NCI-H1694 treated with DMSO at 0.1 percent for 48 hours (cell line): ENCODE measurements around the gene GLDN.

Experiments used
- DNase-seq: peaks from one replicate; lab custom pipeline; 2025; lab: John Stamatoyannopoulos, UW

Gene GLDN

DNA sequence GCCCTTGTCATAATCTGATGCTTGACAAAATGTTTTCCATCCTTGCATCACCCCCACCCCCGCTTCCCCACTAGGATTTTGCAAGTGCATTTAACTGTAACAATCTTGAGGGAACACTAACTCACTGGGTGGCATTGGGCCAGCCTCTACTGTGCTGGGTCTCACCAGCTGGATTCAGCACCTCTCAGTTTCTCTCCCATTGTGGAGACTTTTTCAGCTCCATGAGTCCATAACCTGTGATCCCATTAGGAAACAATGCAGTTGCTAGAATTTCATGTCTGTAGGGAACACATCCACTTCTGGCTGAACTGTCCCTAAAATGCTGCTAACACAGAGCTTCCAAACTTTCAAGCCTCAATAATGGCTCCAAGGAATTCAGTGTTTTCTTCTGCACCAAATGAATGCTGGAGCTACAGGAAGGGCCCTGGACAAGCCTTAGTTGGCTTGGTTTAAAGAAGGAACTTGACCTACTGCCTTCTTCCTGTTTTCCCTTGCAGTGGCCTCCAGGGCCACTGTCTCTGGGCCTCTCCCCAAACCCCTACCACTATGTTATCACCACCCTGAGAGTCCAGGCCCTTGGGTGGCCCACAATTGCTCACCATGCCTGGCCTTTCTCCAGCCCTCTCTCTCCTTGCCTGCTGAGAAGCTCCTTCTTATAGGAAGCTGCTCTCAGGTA, 18.7 kb upstream of the GLDN start:
- no peak for DNase-seq

GRCh38 chr15:51323749-51324148, 17.7 kb upstream of the GLDN start:
- DNase-seq: no peak

DNA sequence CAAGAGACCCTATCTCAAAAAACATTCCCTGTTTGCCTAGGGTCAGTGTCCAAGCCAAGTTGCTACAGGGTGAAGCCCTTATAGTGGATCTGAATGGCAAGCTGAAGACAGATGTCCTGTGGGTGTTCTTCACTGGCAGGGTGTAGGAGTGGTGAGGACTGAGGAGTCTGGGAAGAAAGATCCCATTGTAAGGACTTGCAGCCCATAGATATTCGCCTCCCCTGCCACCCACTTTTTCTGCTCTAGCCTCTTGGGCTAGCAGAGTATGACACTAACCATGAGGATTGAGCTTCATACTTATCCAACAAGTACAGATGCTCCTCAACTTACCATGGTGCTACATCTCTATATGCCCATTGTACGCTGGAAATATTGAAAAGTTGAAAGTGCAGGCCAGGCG, 16.3 kb upstream of the GLDN start:
- no peak for DNase-seq

DNA sequence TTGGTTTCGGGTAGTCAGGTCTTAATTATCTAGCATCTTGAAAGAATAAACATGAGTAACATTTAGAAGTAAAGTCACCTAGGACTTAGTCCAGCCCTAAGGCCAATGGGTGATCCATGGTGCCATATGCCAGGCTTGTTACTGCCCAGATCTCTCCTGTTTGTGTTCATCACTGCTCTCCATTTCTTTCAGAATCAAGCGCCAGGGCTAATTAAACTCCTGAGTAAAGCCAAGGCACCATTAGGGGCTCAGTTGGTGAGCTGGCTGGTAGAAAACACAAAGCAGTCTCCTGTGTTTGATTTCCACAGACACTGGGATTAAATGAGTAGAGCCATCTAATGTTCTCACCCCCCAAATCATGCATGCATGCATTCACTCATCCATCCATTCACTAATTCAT, 14.4 kb upstream of the GLDN start:
- DNase-seq: no peak

- DNase-seq: no peak
Observed at GRCh38 chr15:51328926-51329325, 12.5 kb upstream of the GLDN start.

DNA sequence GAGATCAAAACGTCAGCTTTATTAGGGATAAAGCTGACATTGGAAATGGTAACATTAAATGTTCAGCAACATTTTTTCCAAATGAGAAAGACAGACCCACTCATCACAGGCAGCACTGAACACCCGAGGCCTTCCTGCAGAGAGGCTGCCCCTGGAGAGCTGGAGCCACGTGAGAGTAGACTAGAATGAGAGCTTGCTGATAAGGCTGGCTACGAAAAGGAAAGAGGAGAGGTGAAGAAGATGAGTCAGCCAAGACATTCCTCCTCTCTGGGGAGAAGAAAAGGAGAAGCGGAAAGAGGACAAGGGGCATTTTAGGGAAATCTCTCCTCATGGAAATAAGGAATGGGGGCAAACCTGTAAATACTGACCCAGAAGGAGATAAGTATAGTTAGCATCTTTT, 10.3 kb upstream of the GLDN start:
- DNase-seq: no peak

- no peak for DNase-seq
Observed at GRCh38 chr15:51332206-51333147, 9.0 kb upstream of the GLDN start.

- no peak for DNase-seq
Observed at GRCh38 chr15:51333571-51333970, 7.9 kb upstream of the GLDN start.

DNA sequence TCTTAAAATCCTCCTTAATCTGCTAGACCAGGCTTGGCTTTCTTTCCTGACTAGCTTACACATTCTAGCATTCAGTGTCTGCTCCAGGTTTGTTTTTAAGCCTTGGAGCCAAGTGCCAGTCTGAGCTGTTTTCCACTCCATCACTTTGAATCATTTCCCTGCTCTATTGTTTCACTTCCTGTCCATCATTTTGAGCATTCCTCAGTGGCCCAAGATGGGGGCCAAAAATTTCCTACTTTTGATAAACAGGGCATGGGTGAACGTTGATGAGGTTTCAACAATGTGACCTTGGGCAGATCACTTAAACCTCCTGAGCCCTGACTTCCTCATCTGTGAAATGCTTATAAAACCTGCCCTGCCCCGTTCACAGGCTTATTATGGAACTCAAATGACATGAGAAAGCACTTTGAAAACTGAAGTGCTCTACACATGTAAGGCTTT, 7.4 kb upstream of the GLDN start:
- no peak for DNase-seq

- no peak for DNase-seq
Observed at GRCh38 chr15:51335087-51335486, 6.4 kb upstream of the GLDN start.

GRCh38 chr15:51335538-51336410, 5.7 kb upstream of the GLDN start:
- DNase-seq: no peak

GRCh38 chr15:51338496-51338895, 3.0 kb upstream of the GLDN start, which contains the start of gene CYP19A1:
Gene CYP19A1 (minus strand): TSS chr15:51338596. CDS start chr15:51242912, 95,684 bp downstream.
- DNase-seq: no peak

DNA sequence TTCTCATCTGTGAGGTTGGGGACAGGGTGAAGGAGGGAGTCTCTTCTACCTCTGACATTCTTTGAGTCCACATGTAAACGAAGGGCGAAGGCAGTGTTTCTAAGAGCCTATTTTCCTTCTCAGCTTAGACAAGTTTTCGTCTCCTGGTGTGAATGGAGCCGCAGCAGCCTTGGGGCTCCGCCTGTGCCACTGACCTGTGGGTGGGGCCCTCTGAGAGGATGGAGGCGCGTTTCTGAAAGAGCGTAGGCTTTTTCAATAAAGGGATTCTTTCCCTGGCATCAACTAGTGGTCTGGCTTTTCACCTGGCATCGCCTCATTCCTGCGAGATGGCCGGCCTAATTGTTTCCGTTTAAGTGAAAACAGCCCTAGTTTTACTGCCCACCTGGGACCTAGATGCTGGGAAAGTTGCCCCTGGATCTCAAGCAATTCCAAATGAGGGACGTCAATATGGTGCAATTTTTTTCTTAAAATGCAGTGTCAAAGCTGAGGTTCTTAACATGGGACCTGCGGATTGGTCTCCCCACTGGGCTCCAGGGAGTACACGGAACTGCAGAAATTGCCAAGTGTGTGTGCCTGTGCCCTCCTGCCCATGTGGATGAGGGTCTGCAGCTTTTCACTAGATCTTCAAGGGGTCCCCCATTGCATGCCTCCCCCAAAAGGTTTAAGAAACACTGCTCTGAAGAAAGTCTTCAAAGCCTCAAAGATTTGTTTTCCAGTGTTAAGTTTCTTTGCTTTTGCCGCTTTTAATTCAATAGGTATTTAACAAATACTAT, 958 bp downstream of the GLDN start:
- DNase-seq: no peak

DNA sequence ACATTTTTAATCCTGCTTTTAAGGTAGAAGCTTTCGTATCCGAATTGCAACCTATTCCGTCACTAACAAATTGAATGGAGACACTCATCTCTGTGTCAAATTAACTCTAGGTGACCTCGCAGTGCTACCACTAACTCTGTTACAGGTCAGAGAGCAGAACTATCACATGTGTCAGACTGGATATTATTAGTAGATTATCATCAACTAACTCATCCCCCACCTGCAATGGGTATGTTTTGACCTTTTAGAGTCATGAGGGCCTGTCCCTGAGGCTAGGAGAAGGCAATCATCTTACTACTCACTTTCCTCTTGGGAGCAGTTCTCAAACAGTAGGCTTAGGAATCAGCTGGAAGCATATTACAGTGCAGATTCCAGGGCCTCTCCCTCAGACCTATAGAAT, 2.0 kb downstream of the GLDN start:
- no peak for DNase-seq

- DNase-seq: no peak
Observed at GRCh38 chr15:51346136-51346535, 4.7 kb downstream of the GLDN start.

DNA sequence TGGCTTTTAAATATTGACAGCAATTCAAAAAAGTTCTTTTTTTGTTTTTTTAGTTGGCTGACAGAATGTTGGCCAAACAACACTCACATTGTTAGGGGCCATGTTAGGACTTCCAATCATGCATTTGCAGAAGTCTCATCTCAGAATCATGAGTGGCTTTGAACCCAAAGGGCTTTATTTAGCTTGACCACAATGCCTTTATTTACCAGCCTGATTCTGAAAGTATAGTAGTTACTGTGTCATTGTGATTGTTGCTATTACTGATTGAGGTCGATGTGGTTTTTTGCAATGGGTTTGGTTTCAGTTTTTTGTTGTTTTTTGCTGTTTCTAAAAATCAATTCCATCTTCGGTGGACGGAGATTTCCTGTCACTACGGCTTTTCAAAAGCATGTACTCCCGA, 7.2 kb downstream of the GLDN start:
- no peak for DNase-seq

DNA sequence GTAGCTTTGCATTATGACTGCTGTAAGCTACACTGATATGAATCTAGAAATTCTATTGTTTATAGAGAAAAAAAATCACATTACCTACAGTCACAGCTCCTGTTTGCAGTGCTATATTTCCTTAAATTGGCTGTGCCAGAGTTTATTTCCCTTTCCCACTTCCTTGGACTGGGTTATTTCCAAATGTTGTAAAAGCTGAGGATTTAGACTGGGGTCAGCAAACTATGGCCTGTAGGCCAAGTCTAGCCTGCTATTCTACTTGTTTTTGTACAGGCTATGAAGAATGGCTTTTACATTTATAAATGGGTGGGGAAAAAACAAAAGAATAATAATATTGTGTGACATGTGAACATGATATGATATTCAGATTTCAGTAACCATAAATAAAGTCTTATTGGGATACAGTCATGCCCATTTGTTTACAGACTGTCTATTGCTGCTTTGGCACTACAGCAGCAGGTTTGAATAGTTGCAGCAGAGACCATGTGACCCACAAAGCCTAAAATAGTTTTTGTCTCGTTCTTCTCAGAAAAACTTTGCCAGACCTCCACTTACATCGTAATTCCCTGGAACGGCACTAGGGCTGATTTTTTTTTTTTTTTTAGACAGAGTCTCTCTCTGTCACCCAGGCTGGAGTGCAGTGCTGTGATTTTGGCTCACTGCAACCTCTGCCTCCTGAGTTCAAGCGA, 7.8 kb downstream of the GLDN start:
- DNase-seq: no peak

- no peak for DNase-seq
Observed at GRCh38 chr15:51350723-51351122, 9.3 kb downstream of the GLDN start.

- no peak for DNase-seq
Observed at GRCh38 chr15:51353976-51354375, 12.5 kb downstream of the GLDN start.

DNA sequence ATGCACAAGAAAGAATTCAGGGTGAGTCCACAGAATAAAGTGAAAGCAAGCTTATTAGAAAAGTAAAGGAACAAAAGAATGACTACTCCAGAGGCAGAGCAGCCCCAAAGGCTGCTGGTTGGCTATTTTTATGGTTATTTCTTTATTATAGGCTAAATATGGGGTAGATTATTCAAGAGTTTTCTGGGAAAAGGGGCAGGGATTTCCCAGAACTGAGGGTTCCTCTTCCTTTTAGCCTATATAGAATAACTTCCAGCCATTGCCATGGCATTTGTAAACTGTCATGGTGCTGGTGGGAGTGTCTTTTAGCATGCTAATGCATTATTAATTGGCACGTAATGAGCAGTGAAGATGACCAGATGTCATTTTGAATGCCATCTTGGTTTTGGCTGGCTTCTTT, 13.6 kb downstream of the GLDN start:
- no peak for DNase-seq

- no peak for DNase-seq
Observed at GRCh38 chr15:51356147-51356546, 14.7 kb downstream of the GLDN start.
